ENCODE results near the gene TXK. TPM values are rescaled to one million over a fixed set of nuclear protein-coding genes. Genes with fewer than 3 reads are reported as not detected.

Gene TXK
- total and polyA plus RNA-seq, 7 donors = 0.55 to 7.5 (median 0.99) TPM; not detected in 2

DNA sequence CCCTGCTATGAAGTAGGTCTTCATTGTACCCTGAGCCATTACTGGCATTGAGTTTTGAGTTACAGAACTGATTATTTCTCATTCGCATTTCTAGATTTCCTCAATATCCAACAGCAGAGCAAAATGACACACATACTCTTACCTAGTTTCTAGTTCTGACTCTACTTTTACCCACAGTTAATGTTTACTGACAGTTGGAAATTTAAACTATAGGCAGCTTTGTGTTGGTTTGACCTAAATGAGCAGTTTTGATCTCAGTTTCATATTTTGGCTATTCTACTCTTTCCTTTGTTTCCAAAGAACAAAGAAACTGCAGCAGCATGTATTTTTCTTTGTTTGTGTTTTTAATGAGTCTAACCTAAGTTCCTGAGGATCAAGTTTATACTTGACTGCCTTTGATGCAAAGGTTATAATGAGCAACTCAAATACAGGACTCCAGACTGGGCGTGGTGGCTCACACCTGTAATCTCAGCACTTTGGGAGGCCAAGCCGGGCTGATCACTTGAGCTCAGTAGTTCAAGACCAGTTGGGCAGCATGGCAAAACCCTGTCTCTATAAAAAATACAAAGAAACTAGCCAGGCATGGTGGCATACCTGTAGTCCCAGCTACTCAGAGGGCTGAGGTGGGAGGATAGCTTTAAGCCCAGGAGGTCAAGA is 30.4 kb downstream of the TXK start:
- Histone ChIP-seq H3K4me1 (no peaks in the 10 kb centered on the region), H3K27me3 (no peaks in the 10 kb centered on the region), H3K36me3 (no peaks in the 10 kb centered on the region), H3K27ac (no peak overlapping the region), H3K9me3 (no peaks in the 10 kb centered on the region), H3K4me3 (no peak overlapping the region)
- 67 to 89% methylated on average over 3 of the region's 3 CpGs for WGBS, 2 donors
- TF ChIP-seq POLR2A (IDR thresholded peaks at IDR 0.05) (no peak), POLR2AphosphoS5 (IDR thresholded peaks at IDR 0.05) (no peak), EP300 (IDR thresholded peaks at IDR 0.05) (no peak)
- TF ChIP-seq, protein P1, sequence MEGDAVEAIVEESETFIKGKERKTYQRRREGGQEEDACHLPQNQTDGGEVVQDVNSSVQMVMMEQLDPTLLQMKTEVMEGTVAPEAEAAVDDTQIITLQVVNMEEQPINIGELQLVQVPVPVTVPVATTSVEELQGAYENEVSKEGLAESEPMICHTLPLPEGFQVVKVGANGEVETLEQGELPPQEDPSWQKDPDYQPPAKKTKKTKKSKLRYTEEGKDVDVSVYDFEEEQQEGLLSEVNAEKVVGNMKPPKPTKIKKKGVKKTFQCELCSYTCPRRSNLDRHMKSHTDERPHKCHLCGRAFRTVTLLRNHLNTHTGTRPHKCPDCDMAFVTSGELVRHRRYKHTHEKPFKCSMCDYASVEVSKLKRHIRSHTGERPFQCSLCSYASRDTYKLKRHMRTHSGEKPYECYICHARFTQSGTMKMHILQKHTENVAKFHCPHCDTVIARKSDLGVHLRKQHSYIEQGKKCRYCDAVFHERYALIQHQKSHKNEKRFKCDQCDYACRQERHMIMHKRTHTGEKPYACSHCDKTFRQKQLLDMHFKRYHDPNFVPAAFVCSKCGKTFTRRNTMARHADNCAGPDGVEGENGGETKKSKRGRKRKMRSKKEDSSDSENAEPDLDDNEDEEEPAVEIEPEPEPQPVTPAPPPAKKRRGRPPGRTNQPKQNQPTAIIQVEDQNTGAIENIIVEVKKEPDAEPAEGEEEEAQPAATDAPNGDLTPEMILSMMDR (IDR thresholded peaks at IDR 0.05) = no peak
- no peak for DNase-seq
- intact Hi-C loops (cut with DNase I) = no loop called here

DNA sequence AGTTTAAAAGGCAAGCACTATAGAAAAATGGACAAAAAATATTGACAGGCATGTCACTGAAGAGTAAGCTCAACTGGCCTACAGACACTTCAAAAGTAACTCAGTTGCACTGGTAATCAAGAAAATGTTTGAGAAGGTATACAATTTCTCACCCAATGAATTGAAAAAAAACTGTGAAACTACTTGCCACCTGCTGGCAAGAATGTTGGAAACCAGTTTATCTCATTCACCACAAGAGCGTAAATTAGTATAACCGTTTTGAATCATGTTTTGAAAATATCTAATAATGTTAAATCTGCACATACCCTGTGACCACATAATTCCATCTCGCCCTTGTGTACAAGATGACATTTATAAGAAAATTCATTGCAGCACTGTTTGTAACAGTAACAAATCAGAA is 31.7 kb downstream of the TXK start:
- Histone ChIP-seq H3K4me1 (no peaks in the 10 kb centered on the region), H3K27ac (no peak overlapping the region), H3K9me3 (no peaks in the 10 kb centered on the region), H3K36me3 (no peaks in the 10 kb centered on the region), H3K27me3 (no peaks in the 10 kb centered on the region), H3K4me3 (no peak overlapping the region)
- WGBS, 2 donors = 77 to 82% methylated on average over 3 of the region's 3 CpGs
- intact Hi-C loops (cut with DNase I) = no loop called here
- no peak for DNase-seq
- TF ChIP-seq EP300 (IDR thresholded peaks at IDR 0.05) = no peak
- no peak for TF ChIP-seq POLR2AphosphoS5 (IDR thresholded peaks at IDR 0.05)
- no peak for TF ChIP-seq POLR2A (IDR thresholded peaks at IDR 0.05)
- TF ChIP-seq, protein P1 (IDR thresholded peaks at IDR 0.05) = no peak

DNA sequence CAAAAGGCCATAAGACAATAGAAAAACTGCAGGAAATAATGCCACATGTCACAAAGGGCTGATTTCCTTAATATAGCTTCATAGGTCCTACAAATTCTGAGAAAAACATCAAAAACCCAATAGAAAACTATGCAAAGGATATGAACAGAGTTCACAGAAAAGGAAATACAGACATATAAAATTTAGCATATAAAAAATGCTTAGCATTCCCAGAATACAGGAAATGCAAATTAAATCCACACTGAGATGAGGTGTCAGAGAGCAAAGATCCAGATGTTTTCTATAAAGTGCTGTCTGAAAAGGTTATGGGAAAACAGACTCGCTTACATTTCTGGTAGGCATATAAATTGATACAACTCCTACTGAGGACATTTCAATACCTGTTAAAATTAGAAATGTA is 33.8 kb downstream of the TXK start:
- H3K27me3 ChIP-seq = no peaks in the 10 kb centered on the region
- intact Hi-C loops (cut with DNase I) = no loop called here
- H3K4me1 ChIP-seq = no peaks in the 10 kb centered on the region
- no peaks in the 10 kb centered on the region for H3K9me3 ChIP-seq
- no peak for DNase-seq
- H3K27ac ChIP-seq = no peak overlapping the region
- no peak overlapping the region for H3K4me3 ChIP-seq
- no peaks in the 10 kb centered on the region for H3K36me3 ChIP-seq
- WGBS, 2 donors = 69 to 81% methylated on average over 1 of the region's 1 CpG
- TF ChIP-seq, protein P1 (IDR thresholded peaks at IDR 0.05) = no peak
- TF ChIP-seq POLR2A (IDR thresholded peaks at IDR 0.05) (no peak), POLR2AphosphoS5 (IDR thresholded peaks at IDR 0.05) (no peak), EP300 (IDR thresholded peaks at IDR 0.05) (no peak)

DNA sequence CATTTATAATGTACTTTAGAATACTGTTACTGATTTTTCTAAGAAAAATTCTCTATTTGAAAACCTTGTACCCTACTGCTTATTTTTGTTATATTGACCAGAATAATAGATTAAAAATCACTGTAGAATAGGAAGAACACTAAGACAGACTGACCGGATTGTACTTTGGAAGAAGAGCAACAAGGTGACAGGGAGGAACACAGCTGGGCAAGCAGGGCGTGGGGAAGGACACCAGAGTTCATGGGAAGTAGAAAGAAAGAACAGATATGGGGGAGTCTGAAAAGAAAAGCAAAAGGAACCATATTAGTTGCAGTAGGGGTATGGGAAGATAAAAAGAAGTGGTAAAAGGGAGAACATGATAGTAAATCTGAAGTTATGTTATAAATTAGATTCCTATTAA is 38.6 kb downstream of the TXK start:
- H3K36me3 ChIP-seq = no peaks in the 10 kb centered on the region
- no peak overlapping the region for H3K4me3 ChIP-seq
- H3K27me3 ChIP-seq = no peaks in the 10 kb centered on the region
- no peak for DNase-seq
- intact Hi-C loops (cut with DNase I) = no loop called here
- WGBS, 2 donors = 46 to 73% methylated on average over 2 of the region's 2 CpGs
- no peaks in the 10 kb centered on the region for H3K9me3 ChIP-seq
- H3K27ac ChIP-seq = no peak overlapping the region
- H3K4me1 ChIP-seq = no peaks in the 10 kb centered on the region
- TF ChIP-seq POLR2AphosphoS5 (IDR thresholded peaks at IDR 0.05) (no peak), EP300 (IDR thresholded peaks at IDR 0.05) (no peak), POLR2A (IDR thresholded peaks at IDR 0.05) (no peak)
- TF ChIP-seq, protein P1 (IDR thresholded peaks at IDR 0.05) = no peak

DNA sequence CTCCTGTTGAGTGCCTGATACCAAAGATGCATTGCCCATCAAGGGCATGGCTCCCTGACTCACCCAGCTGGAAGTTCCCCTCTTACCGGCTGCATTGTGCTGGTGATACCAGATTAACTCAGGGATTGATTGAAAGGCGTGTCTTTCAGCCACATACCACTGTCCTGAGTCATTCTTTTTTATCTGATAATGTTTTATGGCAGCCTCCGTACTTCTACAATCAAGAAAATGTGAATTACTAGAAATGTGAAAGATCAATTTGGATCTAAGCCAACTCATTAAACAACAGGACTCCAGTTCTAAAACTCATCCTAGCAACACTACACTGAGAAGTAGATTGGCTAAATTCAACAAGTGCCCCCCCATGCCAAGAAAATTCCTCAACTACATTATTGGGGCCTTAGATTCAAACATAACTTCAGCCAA is 40.0 kb downstream of the TXK start:
- intact Hi-C loops (cut with DNase I) = no loop called here
- H3K27ac ChIP-seq = no peak overlapping the region
- 19 to 58% methylated on average over 3 of the region's 3 CpGs for WGBS, 2 donors
- no peaks in the 10 kb centered on the region for H3K9me3 ChIP-seq
- TF ChIP-seq POLR2A (IDR thresholded peaks at IDR 0.05) (no peak), EP300 (IDR thresholded peaks at IDR 0.05) (no peak), POLR2AphosphoS5 (IDR thresholded peaks at IDR 0.05) (no peak)
- TF ChIP-seq, protein P1 (IDR thresholded peaks at IDR 0.05) = no peak
- no peaks in the 10 kb centered on the region for H3K36me3 ChIP-seq
- DNase-seq = no peak
- no peak overlapping the region for H3K4me3 ChIP-seq
- no peaks in the 10 kb centered on the region for H3K4me1 ChIP-seq
- no peaks in the 10 kb centered on the region for H3K27me3 ChIP-seq
